HG03175 (cell line): ENCODE results near the gene CDC42EP3.

Source experiments
- ATAC-seq: cut with Tn5 transposase; IDR thresholded peaks from one replicate; pipeline ENCODE4 v1.9.1; 2021; ENCODE audit warnings: mild to moderate bottlenecking, moderate library complexity; ENCODE audit not compliant: unreplicated experiment

CDC42EP3 gene

GRCh38 chr2:37683921-37684780 is 12.7 kb upstream of the CDC42EP3 start:
- ATAC-seq: no peak

- no peak for ATAC-seq
These were observed 11.8 kb upstream of the CDC42EP3 start for GRCh38 chr2:37683241-37683640.

- ATAC-seq: no peak
These were observed 11.0 kb upstream of the CDC42EP3 start for GRCh38 chr2:37682473-37682872.

- ATAC-seq: no peak
These were observed 10.1 kb upstream of the CDC42EP3 start for GRCh38 chr2:37681587-37681986.

GRCh38 chr2:37679072-37679695 is 7.7 kb upstream of the CDC42EP3 start:
- no peak for ATAC-seq

GRCh38 chr2:37676274-37676673 is 4.8 kb upstream of the CDC42EP3 start:
- no peak for ATAC-seq

GRCh38 chr2:37674946-37675345 is 3.5 kb upstream of the CDC42EP3 start:
- no peak for ATAC-seq

GRCh38 chr2:37672870-37673184 is 1.4 kb upstream of the CDC42EP3 start:
- ATAC-seq: no peak

GRCh38 chr2:37672104-37672869 is 845 bp upstream of the CDC42EP3 start:
- peak; percentile 58 for ATAC-seq

GRCh38 chr2:37671816-37672103 is 318 bp upstream of the CDC42EP3 start:
- ATAC-seq: peak; percentile 16

GRCh38 chr2:37670378-37671008 is 949 bp downstream of the CDC42EP3 start:
- no peak for ATAC-seq

- ATAC-seq: no peak
These were observed 2.0 kb downstream of the CDC42EP3 start for GRCh38 chr2:37669446-37669845.

GRCh38 chr2:37667704-37668103 is 3.7 kb downstream of the CDC42EP3 start:
- no peak for ATAC-seq

- no peak for ATAC-seq
These were observed 4.7 kb downstream of the CDC42EP3 start for GRCh38 chr2:37666772-37667171.

GRCh38 chr2:37665604-37666362 is 5.7 kb downstream of the CDC42EP3 start:
- ATAC-seq: no peak

- ATAC-seq: no peak
These were observed 6.4 kb downstream of the CDC42EP3 start for GRCh38 chr2:37665043-37665442.

- ATAC-seq: no peak
These were observed 7.2 kb downstream of the CDC42EP3 start for GRCh38 chr2:37664231-37664643.

GRCh38 chr2:37663390-37663789 is 8.1 kb downstream of the CDC42EP3 start:
- no peak for ATAC-seq

GRCh38 chr2:37659723-37660122 is 11.7 kb downstream of the CDC42EP3 start:
- ATAC-seq: no peak

- ATAC-seq: no peak
These were observed 12.8 kb downstream of the CDC42EP3 start for GRCh38 chr2:37658682-37659081.

- ATAC-seq: no peak
These were observed 14.0 kb downstream of the CDC42EP3 start for GRCh38 chr2:37657471-37657870.
